ENCODE data around the gene CADM2. TPM values are rescaled to one million over a fixed set of nuclear protein-coding genes. Genes with fewer than 3 reads are reported as not detected.
A peak's percentile ranks its signal among the peaks of the same experiment; 100 is the strongest.

The CADM2 gene
- total RNA-seq, 6 donors from 2014 or later, result under 0.01 to 4.6 (median 1.2) TPM

GRCh38 chr3:84946240-84946639 lies 12.5 kb upstream of the CADM2 start:
- TF ChIP-seq CTCF (IDR thresholded peaks at IDR 0.05), result no peak
- TF ChIP-seq POLR2A (IDR thresholded peaks at IDR 0.05), result no peak
- TF ChIP-seq POLR2AphosphoS5 (IDR thresholded peaks at IDR 0.05), result no peak
- no peak for TF ChIP-seq EP300 (IDR thresholded peaks at IDR 0.05)
- H3K4me3 ChIP-seq, result no peak overlapping the region
- no peaks in the 10 kb centered on the region for H3K4me1 ChIP-seq
- no peak for ATAC-seq (ENCODE audit: low FRiP score in 2 of 2)
- H3K36me3 ChIP-seq, result no peaks in the 10 kb centered on the region
- no peaks in the 10 kb centered on the region for H3K27me3 ChIP-seq
- 0 to 3% methylated on average over 1 of the region's 1 CpG for WGBS, 2 donors
- H3K9me3 ChIP-seq, result no peaks in the 10 kb centered on the region
- no peak overlapping the region for H3K27ac ChIP-seq
- DNase-seq, result no peak

GRCh38 chr3:84959470-84960271 lies 882 bp downstream of the CADM2 start:
- ATAC-seq (ENCODE audit: low FRiP score in 2 of 2), result no peak
- no peak for DNase-seq
- peak overlapping the region in 3 of 4 donors; percentile 41 to 55 (median 54) for H3K4me3 ChIP-seq
- no peak overlapping the region for H3K27ac ChIP-seq
- no peaks in the 10 kb centered on the region for H3K9me3 ChIP-seq
- H3K36me3 ChIP-seq, result no peaks in the 10 kb centered on the region
- peaks cover 0 to 17% (median 8%) of the 10 kb centered on the region in 4 donors for H3K27me3 ChIP-seq
- TF ChIP-seq EP300 (IDR thresholded peaks at IDR 0.05) (no peak), POLR2A (IDR thresholded peaks at IDR 0.05) (no peak), POLR2AphosphoS5 (IDR thresholded peaks at IDR 0.05) (no peak), CTCF (IDR thresholded peaks at IDR 0.05) (no peak)
- peaks cover 10 to 19% (median 15%) of the 10 kb centered on the region in 4 donors for H3K4me1 ChIP-seq
- WGBS, 2 donors, result 3 to 5% methylated on average over 34 to 40 of the region's 40 CpGs

- Histone ChIP-seq H3K4me1 (peaks cover 10 to 19% (median 15%) of the 10 kb centered on the region in 4 donors), H3K36me3 (no peaks in the 10 kb centered on the region), H3K27ac (no peak overlapping the region), H3K9me3 (no peaks in the 10 kb centered on the region), H3K4me3 (no peak overlapping the region), H3K27me3 (peaks cover 0 to 17% (median 8%) of the 10 kb centered on the region in 4 donors)
- ATAC-seq (ENCODE audit: low FRiP score in 2 of 2), result no peak
- 9 to 10% methylated on average over 12 of the region's 12 CpGs for WGBS, 2 donors
- no peak for TF ChIP-seq EP300 (IDR thresholded peaks at IDR 0.05)
- TF ChIP-seq CTCF (IDR thresholded peaks at IDR 0.05), result no peak
- TF ChIP-seq POLR2AphosphoS5 (IDR thresholded peaks at IDR 0.05), result no peak
- no peak for TF ChIP-seq POLR2A (IDR thresholded peaks at IDR 0.05)
- DNase-seq, result no peak
Observed at GRCh38 chr3:84960581-84960980, 1.8 kb downstream of the CADM2 start.

GRCh38 chr3:84961011-84961410 lies 2.2 kb downstream of the CADM2 start:
- 14 to 17% methylated on average over 7 of the region's 7 CpGs for WGBS, 2 donors
- TF ChIP-seq POLR2A (IDR thresholded peaks at IDR 0.05) (no peak), POLR2AphosphoS5 (IDR thresholded peaks at IDR 0.05) (no peak), EP300 (IDR thresholded peaks at IDR 0.05) (no peak), CTCF (IDR thresholded peaks at IDR 0.05) (no peak)
- no peak for ATAC-seq (ENCODE audit: low FRiP score in 2 of 2)
- no peak overlapping the region for H3K27ac ChIP-seq
- no peak for DNase-seq
- H3K27me3 ChIP-seq, result peaks cover 0 to 17% (median 8%) of the 10 kb centered on the region in 4 donors
- no peaks in the 10 kb centered on the region for H3K9me3 ChIP-seq
- no peaks in the 10 kb centered on the region for H3K36me3 ChIP-seq
- no peak overlapping the region for H3K4me3 ChIP-seq
- H3K4me1 ChIP-seq, result peaks cover 10 to 19% (median 15%) of the 10 kb centered on the region in 4 donors

All from upper lobe of left lung (tissue), 6 donors.